Right renal pelvis (tissue), 4 donors: ENCODE measurements around the gene PRKAR1B. TPM values are rescaled to one million over a fixed set of nuclear protein-coding genes. Genes with fewer than 3 reads are reported as not detected.

Source experiments
- DNase-seq, 4 donors: peaks; one replicate each; pipeline ENCODE4 v3.0.0-alpha.2; 2013; ENCODE audit warnings: low read depth in 4 of 4, low spot score in 3 of 4, missing footprints in 1 of 4
- polyA plus RNA-seq, 4 donors: library from polyadenylated mRNA; unstranded; fragments of 120-200 nt; gene quantifications; one replicate each; pipeline ENCODE4 v1.2.1, GENCODE V29; 2013; ENCODE audit not compliant: insufficient read length in 4 of 4

PRKAR1B gene
- 10 to 100 TPM; 34.7 to 47.2 (median 36.6) TPM for polyA plus RNA-seq

DNA sequence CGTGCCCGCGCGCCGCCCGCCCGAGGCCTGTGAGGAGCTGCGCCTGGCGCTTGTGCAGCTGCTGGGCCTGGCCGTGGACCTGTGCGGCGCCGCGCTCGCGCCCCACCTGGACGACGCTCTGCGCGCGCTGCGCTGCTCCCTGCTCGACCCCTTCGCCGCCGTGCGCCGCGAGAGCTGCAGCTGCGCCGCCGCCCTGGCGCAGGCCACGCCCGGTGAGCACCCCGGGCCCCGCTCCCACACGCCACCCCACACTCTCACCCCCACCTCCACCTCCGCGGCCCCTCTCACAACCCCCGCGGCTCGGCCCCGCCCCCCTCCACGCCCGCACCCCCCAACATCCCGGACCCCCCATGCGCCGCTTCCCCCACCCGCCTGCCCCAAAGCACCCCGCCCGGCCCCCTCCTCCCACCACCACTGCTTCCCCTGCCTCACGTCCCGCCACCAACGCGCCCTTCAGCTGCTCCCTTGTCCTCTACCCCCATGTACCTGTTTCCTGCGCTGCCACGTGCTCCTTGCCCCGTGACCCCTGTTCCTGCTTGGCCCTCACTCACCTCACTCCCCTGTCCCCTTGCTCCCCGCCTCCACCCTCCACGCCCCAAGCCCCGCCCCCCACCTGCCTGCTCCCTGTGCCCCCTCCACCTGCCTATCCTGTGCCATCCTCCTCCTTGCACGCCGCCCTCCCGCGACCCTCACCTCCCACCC is at the start of gene PRKAR1B:
Gene PRKAR1B, minus strand, starts transcription at position 178 of the 702 bp plus-strand sequence. CDS start 15,776 bp downstream, outside the sequence.
- no peak for DNase-seq

DNA sequence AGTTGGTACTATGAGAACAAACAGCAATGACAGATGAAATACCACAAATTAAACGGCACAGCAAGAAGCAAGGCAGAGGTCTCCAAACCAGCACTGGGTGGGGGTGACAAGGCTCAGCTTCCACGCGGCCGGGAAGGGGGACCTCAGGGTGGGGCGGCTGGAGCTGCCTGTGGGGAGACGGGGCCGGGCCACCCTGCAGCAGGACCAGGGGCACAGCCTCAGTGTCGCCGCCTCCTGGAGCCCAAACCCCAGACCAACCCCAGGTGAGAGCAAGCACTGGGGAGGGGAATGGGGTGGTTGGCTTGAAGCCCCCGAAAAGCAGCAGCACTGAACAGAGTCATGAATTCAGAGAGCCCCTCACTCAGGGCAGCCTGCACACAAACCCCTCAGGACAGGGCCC is 49.3 kb upstream of the PRKAR1B start:
- no peak for DNase-seq

DNA sequence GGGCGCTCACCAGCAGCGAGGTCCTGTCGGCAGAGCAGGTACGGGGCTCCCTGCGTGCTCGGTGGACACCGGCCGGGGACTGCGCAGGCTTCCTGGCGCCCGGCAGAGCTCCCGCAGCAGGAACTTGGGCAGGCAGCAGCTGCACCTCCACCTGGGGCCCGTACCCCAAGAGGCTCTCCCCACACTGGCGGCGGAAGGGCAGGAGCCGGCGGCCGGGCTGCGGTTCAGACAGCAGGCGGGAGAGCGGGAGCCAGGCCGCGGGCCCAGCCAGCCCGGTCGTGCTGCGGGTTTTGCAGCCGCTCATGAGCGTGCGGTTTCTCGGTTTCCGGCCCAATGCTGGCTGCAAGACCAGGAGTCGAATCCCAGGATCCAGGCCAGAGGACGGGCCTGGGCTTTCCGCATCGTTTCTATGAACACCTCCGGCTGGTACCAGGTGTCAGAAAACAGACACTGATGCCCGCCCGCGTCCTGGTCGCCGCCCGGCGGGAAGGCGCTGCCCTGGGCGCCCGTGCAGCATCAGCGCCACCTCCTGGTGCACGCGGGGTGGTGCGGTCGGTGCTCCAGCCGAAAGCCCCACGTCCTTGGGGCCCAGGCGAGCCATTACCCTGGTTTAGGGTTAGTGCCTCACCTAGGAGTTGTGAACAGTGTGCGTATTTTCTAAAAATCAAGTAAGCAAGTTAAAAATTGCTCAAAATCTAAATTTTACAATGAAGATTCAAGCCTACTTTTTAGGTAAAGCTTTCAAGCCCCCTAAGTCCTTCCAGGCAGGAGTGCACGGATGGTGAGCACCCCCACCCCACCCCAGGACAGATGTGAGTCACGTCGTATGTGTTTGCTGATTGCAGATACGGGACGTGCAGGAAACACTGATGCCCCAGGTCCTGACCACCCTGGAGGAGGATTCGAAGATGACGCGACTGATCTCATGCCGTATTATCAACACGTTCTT is 47.4 kb upstream of the PRKAR1B start:
- no peak for DNase-seq

DNA sequence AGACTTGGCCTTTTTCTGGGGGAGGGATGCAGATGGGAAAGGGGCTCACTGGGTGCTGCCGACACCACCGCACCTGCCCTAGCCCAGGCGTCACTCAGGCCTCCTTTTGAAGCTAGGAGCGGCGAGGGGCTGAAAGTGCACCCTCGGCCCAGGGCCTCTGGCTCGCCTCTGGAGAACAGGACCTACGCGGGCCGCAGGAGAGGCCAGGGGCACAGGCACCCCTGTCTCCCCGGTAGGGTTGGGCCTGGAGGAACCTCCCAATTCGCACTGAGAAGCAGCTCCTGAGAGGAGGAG is 46.5 kb upstream of the PRKAR1B start:
- DNase-seq = no peak

DNA sequence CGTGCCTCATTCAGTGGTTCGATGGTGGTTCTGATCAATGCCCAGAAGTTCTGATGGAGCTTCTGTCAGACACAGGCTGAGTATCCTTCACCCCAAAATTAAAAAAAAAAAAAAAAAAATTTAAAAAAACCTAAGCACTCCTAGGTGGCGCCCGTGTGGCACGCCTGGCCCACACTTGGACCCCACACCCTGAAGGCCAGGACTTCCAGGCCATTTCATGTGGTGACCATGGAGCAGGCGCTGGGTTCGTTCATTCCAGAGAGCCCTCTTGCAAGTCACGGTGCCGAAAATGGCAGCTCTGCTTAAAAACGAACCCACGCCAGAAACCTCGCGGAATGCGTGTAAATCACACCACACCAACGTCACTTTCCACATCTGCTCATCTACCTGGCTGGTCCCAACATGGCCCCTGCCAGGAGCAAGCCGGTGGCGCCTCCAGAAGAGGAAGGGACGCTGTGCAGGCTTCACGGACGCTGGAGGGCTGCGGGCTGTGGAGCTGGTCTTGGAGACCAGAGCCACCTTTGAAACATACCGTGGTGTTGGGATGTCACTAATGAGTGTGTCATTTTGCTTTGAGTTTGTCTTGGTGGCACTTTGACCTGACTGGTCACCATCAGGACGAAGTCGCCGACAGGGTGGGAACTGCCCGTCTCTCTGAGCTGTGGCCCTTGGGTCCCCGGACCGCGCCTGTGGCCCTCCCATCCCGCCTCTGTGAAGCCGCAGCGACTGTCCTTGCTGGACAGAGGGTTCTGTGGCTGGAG is 46.0 kb upstream of the PRKAR1B start:
- no peak for DNase-seq

DNA sequence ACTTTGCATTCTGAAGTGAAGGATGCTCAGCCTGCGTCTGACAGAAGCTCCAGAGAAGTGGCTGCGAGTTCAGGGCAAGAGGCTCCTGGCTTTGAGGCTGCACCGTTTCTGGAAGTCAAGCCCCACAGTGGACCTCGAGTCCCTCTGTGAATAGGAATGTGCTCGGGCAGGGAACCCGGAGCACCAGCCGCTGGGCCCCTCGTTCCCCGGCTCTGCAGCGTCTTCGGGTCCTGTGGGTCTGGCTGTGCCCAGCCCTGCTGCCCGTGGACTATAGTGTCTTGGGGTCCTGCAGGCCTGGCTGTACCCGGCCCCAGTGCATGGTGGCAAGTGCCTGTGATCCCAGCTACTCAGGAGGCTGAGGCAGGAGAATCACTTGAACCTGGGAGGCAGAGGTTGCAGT is 45.3 kb upstream of the PRKAR1B start:
- DNase-seq = no peak

DNA sequence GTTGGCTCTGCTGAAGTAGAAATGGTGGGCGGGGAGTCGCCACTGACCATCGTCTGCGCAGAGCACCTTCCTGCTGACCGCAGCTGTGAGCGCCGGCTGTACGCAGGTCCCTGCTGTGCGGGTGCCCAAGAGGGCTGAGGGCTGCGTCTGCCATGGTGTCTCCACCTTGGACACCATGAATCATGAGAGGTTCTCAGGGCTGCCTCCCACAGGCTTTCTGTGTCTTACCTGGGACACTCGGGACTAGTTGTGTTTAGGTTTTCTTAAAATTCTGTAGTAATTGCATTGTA is 44.9 kb upstream of the PRKAR1B start:
- no peak for DNase-seq

DNA sequence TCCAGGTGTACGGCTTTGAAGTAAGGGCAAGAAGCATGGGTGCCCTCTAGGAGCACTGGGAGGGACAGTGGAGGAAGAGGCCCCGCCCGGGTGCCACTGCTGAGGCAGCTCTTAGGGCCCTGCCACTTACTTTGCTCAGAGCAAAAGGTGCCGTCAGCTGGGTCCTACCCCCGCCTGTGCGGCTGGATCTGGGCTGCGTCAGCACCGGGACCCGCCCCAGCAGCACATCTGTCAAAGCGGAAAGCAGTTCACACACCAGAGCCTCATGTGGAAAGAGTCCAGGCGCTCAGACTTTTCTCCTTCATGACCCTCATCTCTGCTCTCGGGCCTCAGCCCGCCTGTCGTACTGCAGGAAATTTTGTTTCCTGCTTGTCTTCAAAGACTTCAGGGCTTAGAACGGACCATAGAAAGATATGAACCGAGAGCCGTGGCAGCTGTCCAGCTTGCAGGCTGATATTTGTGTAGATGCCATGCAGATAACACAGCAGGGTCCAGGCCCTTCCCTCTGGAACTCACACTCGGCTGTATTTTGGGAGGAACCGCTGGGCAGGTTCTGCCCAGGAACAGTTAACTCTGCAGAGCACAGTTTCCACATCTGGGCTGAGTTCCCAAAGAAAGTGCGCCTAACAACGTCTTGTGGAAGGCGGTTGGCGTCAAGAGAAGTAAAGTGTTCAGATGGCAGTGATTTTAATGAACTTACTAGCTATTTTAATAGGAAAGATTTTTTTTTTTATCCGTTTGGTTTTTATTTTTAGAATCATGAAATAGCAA is 44.3 kb upstream of the PRKAR1B start:
- DNase-seq = peak in 2 of 4 donors; percentile 63 to 68

DNA sequence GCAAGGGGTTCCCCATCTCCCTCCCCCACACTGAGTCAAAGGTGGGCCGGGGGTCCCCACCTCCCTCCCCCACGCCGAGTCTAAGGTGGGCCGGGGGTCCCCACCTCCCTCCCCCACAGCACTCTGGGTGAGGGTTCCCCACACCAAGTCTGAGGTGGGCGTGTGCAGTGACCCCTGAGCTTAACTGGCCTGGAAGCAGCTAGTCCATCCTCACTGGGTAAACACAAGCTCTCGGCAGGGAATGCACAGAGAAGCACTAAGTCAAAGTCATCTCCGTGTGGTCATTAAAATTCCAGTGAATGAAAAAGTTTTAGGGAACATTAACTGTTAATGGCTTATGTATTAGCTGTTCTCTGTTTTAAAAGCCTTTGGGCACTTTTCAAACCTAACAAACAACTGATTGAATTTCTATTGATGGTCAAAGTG is 43.7 kb upstream of the PRKAR1B start:
- DNase-seq = peak in 3 of 4 donors; percentile 67 to 78 (median 76)

DNA sequence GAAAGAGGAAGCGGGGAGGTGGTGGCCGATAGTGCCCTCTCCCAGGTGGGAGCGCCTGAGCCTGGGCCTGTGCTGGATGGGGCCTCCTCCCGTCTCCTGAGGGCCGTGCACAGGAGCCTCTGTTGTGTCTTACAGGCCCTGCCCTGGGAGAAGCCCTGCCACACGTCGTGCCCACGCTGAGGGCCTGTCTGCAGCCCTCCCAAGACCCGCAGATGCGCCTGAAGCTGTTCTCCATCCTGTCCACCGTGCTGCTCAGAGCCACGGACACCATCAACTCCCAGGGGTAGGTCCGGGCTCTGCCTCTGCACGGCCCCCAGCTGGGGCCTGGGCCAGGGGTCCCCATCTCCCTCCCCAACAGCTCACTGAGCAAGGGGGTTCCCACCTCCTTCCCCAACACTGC is 43.3 kb upstream of the PRKAR1B start:
- DNase-seq = no peak

DNA sequence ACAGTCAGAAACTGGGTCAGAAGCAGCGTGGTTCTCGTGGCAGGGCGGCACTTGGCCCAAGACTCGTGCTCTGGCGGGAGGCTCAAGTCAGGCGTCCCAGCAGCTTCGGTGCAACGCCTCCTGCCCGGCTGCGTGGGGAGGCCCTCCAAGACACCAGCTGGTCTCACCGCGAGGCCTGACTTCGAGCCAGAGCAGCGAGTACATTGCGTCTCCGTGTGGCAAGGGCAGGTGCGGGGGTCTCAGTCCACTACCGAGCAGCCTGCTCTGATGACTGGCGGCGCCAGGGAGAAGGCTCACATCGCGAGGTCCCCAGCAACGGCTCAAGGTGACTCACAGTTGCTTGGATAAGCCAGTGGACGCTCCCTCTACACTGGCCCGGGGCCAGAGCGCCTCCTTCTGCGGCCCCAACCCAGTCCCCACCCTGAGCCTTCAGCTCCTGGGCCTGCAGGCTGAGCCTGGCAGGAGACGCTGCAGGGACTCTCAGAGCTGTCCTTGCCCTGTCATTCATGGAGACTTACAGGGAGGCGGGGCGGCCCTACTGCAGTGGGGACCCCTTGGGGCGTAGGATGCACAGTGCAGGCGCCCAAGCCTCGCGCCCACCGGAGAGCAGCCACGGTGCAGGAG is 41.9 kb upstream of the PRKAR1B start:
- DNase-seq = no peak

DNA sequence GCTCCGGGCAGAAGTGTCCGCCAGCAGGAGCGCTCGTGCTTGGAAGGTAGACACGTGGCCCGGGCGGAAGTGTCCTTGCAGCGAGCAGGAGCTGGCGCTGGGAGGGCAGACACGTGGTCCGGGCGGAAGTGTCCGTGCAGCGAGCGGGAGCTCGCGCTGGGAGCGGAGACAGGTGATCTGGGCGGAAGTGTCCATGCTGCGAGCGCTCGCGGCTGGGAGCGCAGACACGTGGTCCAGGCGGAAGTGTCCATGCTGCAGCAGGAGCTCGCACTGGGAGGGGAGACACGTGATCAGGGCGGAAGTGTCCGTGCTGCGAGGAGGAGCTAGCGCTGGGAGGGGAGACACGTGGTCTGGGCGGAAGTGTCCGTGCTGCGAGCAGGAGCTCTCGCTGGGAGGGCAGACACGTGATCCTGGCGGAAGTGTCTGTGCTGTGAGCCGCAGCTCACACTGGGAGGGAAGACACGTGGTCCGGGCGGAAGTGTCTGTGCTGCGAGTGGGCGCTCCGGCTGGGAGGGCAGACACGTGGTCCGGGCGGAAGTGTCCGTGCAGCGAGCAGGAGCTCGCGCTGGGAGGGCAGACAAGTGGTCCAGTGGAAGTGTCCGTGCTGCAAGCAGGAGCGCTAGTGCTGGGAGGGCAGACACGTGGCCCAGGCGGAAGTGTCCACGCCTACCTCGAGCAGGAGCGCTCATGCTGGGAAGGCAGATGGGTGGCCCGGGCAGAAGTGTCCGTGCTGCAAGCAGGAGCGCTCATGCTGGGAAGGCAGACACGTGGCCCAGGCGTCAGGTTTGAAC is 41.1 kb upstream of the PRKAR1B start:
- DNase-seq = peak in 1 of 4 donors; percentile 62

DNA sequence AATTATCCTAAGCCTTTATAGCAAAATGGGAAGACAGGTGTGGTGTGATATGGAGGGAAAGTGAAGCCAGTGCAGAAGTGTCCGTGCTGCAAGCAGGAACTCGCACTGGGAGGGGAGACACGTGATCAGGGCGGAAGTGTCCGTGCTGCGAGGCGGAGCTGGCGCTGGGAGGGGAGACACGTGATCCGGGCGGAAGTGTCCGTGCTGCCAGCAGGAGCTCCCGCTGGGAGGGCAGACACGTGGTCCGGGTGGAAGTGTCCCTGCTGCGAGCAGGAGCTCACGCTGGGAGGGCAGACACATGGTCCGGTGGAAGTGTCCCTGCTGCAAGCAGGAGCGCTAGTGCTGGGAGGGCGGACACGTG is 40.5 kb upstream of the PRKAR1B start:
- DNase-seq = no peak

DNA sequence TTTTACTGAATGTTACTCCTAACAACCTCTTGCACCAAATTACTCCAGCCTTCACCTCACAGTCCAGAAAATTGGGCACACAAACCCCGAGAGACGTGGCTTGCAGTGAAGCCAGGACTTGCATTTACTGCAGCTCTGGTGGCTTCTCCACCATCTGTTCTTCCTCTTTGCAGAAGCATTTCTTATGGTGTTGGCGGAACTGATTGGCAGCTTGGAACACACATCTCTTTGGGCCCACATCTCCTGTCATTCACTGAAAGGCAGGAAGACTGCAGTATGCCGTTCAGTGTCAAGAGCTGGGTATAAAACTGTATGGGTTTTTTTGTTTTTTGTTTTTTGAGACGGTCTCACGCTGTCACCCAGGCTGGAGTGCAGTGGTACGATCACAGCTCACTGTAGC is 38.3 kb upstream of the PRKAR1B start:
- no peak for DNase-seq

DNA sequence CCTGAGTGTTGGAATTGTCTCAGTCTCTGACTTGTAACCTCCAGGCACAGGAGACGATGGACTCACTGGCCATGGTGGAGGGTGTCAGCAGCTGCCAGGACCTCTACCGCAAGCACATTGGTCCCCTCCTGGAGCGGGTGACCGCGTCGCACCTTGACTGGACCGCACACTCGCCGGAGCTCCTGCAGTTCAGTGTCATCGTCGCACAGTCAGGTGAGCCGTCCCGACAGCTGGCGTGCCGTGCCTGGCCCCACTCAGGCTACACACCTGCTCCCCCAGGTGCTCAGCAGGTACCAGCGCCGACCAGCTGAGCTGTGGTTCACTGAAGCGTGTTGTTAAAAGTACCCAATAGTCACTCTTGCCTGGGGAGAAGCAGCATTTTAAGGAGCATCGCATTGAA is 36.7 kb upstream of the PRKAR1B start:
- no peak for DNase-seq

DNA sequence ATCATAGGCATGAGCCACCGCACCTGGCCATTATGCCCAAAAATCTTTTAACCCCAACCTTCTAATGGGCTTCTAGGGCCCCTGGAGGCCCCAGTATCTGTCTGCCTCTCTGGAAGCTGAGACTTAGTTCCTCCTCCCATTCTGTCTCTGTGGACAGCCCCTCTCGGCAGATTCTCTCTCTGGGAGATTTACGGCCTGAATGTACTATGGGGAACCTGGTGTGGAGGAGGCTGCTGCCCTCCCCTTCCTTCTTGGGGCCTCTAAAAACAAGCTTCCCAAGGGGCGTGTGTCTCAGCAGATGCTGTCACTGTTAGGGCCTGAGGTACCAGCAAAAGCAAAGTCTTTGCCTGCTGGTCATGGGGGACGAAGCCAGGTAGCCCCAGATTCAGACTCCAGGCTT is 35.8 kb upstream of the PRKAR1B start:
- no peak for DNase-seq

DNA sequence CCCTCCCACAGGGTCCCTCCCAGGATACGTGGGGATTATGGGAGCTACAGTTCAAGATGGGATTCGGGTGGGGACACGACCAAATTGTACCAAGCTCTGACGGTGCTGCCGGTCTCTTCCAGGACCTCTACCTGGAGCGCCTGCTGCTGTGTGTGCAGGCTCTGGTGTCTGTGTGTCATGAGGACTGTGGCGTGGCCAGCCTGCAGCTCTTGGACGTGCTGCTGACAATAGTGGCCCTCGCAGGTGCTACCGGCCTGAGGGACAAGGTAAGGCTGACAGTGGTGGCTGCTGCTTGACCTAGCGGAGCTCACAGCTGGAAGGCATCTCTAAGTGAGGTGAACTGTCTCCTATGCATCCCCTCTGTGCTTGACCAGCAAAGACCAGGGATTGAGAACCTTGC is 34.5 kb upstream of the PRKAR1B start:
- DNase-seq = no peak

DNA sequence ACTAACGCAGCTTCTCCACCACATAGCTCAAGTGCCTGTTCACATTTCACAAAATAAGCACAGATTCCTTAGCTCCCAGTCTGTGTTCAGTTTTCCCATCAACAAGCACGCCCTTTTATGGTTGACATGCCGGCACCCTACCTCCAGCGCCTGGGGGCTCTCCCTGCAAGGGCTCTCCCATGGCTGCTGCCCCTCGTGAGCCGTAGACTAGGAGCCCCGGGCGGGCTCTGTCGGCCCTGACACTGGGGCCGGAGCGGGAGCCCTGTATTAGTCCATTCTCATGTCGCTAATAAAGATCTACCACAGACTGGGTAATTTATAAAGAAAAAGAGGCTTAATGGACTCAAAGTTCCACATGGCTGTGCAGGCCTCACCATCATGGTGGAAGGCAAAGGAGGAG is 34.0 kb upstream of the PRKAR1B start:
- DNase-seq = no peak

DNA sequence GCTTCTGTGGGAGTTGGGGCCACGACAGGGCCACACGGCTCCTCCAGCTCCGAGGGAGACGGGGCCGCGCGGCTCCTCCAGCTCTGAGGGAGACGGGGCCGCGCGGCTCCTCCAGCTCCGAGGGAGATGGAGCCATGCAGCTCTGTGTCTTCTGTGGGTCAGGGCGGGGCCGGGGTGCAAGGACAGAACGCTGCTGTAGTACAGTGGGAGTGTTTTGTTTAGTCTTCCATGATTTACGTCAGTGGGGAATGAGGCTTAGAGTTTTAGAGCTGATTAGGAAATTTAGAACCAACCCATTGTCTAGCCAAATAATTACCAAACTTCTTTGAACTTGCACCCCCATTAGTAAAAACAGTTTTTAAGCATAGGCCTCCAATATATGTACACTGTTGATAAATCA is 32.9 kb upstream of the PRKAR1B start:
- DNase-seq = no peak

DNA sequence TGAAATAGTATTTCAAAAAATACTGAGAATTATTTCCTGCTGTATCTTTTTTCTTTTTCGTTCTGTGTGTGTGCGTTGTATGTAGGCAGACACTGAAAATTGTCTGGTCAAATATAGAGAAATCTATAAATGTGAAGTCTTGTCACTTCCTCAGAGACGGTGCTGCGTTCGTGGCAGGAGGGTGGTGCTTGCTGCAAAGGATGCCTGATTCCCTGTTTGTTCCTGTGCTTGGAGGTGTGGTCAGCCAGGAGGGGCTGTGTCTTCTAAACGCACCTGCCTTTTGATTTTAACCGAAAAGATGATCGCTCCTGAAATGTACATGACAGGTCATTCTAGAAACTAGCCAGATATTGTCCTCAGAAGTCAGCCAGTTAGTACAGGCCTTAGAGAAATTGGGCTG is 32.5 kb upstream of the PRKAR1B start:
- DNase-seq = no peak
